Esophagus muscularis mucosa (tissue), 4 donors: ENCODE results near the gene HAPLN1. TPM values are rescaled to one million over a fixed set of nuclear protein-coding genes. Genes with fewer than 3 reads are reported as not detected.

Experiments
- DNase-seq: peaks from one replicate; pipeline ENCODE4 v3.0.0-alpha.2; 2017; ENCODE audit errors: extremely low spot score
- H3K27ac ChIP-seq, 4 donors: fragments of 200-600 bp; sonication (generic); replicated peaks in 1 of 4; 1 replicate in 3 of 4; 2 replicates in 1 of 4; pipeline ENCODE4 v1.5.1; 2016 to 2019; ENCODE audit warnings: mild to moderate bottlenecking in 1 of 4
- H3K27me3 ChIP-seq, 4 donors: fragments of 200-600 bp; sonication (generic); one replicate each; pipeline versions ENCODE4 v1.5.1 to v1.6.0; 2016 to 2019
- H3K36me3 ChIP-seq, 4 donors: fragments of 200-600 bp; sonication (generic); one replicate each; pipeline ENCODE4 v1.5.1; 2016 to 2019
- H3K4me1 ChIP-seq, 4 donors: fragments of 200-600 bp; sonication (generic); one replicate each; pipeline ENCODE4 v1.5.1; 2016 to 2019
- H3K4me3 ChIP-seq, 4 donors: fragments of 200-600 bp; sonication (generic); 1 replicate in 2 of 4; 2 replicates in 2 of 4; pipeline ENCODE4 v1.5.1; 2016 to 2019; ENCODE audit warnings: mild to moderate bottlenecking in 4 of 4, moderate library complexity in 1 of 4
- H3K9me3 ChIP-seq, 4 donors: fragments of 200-600 bp; sonication (generic); 1 replicate in 3 of 4; 2 replicates in 1 of 4; pipeline ENCODE4 v1.5.1; 2016 to 2019
- CTCF ChIP-seq, 3 experiments: fragments of 200-600 bp in 2 of 3; fragments of 450-650 bp in 1 of 3; sonication (generic) in 2 of 3; IDR thresholded peaks; one replicate each; pipeline ENCODE4 v1.5.1; 2017 to 2019; ENCODE audit warnings: antibody characterized with exemption in 3 of 3, mild to moderate bottlenecking in 2 of 3, moderate library complexity in 1 of 3
- EP300 ChIP-seq: sonication (generic); formaldehyde crosslinking; IDR thresholded peaks from one replicate; pipeline ENCODE4 v1.6.1; 2017; ENCODE audit warnings: antibody characterized with exemption
- POLR2A ChIP-seq: fragments of 450-650 bp; IDR thresholded peaks from one replicate; pipeline ENCODE4 v1.6.1; 2017; ENCODE audit warnings: antibody characterized with exemption, moderate library complexity, mild to moderate bottlenecking, low read depth
- POLR2AphosphoS5 ChIP-seq, 2 donors: sonication (generic); formaldehyde crosslinking; IDR thresholded peaks; one replicate each; pipeline ENCODE4 v1.6.1; 2017; ENCODE audit warnings: antibody characterized with exemption in 2 of 2
- WGBS: methylation state at CpG from one replicate; pipeline ENCODE4 v1.1.5; 2018; 5-methylcytosine and 5-hydroxymethylcytosine counted together
- intact Hi-C: fragments of 100-400 bp; cut with DNase I; formaldehyde crosslinking; loops from one replicate; pipeline ENCODE4 v1.15.1; 2023
- total RNA-seq, 4 donors: library from RNA; depleted of rRNA; stranded (reverse); fragments of >200 nt; gene quantifications; one replicate each; pipeline versions ENCODE4 v1.1.0 to v1.2.1, GENCODE V29; 2016

The HAPLN1 gene
- total RNA-seq, 4 donors from 2014 or later: 0.34 to 2.0 (median 0.40) TPM

- intact Hi-C loops: no loop called here
- no peak overlapping the region for H3K27ac ChIP-seq
- no peak for DNase-seq
- peaks cover 0 to 4% (median 0%) of the 10 kb centered on the region in 4 donors for H3K27me3 ChIP-seq
- TF ChIP-seq CTCF (IDR thresholded peaks at IDR 0.05) (no peak), EP300 (no peak), POLR2AphosphoS5 (IDR thresholded peaks at IDR 0.05) (no peak), POLR2A (no peak)
- H3K4me3 ChIP-seq: no peak overlapping the region
- no peaks in the 10 kb centered on the region for H3K9me3 ChIP-seq
- no peaks in the 10 kb centered on the region for H3K4me1 ChIP-seq
- WGBS: 70% methylated on average over 1 of the region's 1 CpG
- H3K36me3 ChIP-seq: no peaks in the 10 kb centered on the region
These were observed 5.8 kb downstream of the HAPLN1 start for GRCh38 chr5:83714810-83715209.

GRCh38 chr5:83711982-83712601 lies 8.6 kb downstream of the HAPLN1 start:
- H3K27me3 ChIP-seq: peaks cover 0 to 4% (median 0%) of the 10 kb centered on the region in 4 donors
- 57% methylated on average over 2 of the region's 2 CpGs for WGBS
- intact Hi-C loops: no loop called here
- DNase-seq: no peak
- TF ChIP-seq CTCF (IDR thresholded peaks at IDR 0.05) (peak; percentile 57 to 79 (median 71)), EP300 (no peak), POLR2A (no peak), POLR2AphosphoS5 (IDR thresholded peaks at IDR 0.05) (no peak)
- H3K4me1 ChIP-seq: no peaks in the 10 kb centered on the region
- H3K9me3 ChIP-seq: no peaks in the 10 kb centered on the region
- H3K27ac ChIP-seq: no peak overlapping the region
- no peak overlapping the region for H3K4me3 ChIP-seq
- no peaks in the 10 kb centered on the region for H3K36me3 ChIP-seq

GRCh38 chr5:83709973-83710372 lies 10.7 kb downstream of the HAPLN1 start:
- 65% methylated on average over 4 of the region's 4 CpGs for WGBS
- Histone ChIP-seq H3K4me3 (no peak overlapping the region), H3K27me3 (peaks cover 0 to 4% (median 0%) of the 10 kb centered on the region in 4 donors), H3K9me3 (peaks cover 0 to 2% (median under 1%) of the 10 kb centered on the region in 4 donors), H3K4me1 (no peaks in the 10 kb centered on the region), H3K36me3 (no peaks in the 10 kb centered on the region), H3K27ac (no peak overlapping the region)
- DNase-seq: no peak
- intact Hi-C loops: no loop called here
- TF ChIP-seq POLR2AphosphoS5 (IDR thresholded peaks at IDR 0.05): no peak
- no peak for TF ChIP-seq CTCF (IDR thresholded peaks at IDR 0.05)
- TF ChIP-seq EP300: no peak
- no peak for TF ChIP-seq POLR2A

- Histone ChIP-seq H3K4me1 (no peaks in the 10 kb centered on the region), H3K9me3 (peaks cover 0 to 3% (median 2%) of the 10 kb centered on the region in 4 donors), H3K27ac (no peak overlapping the region), H3K36me3 (no peaks in the 10 kb centered on the region), H3K27me3 (peaks cover 0 to 4% (median 0%) of the 10 kb centered on the region in 4 donors), H3K4me3 (no peak overlapping the region)
- TF ChIP-seq CTCF (IDR thresholded peaks at IDR 0.05): no peak
- TF ChIP-seq POLR2A: no peak
- no peak for TF ChIP-seq EP300
- TF ChIP-seq POLR2AphosphoS5 (IDR thresholded peaks at IDR 0.05): no peak
- DNase-seq: no peak
- intact Hi-C loops: no loop called here
- WGBS: 76% methylated on average over 1 of the region's 1 CpG
These were observed 12.5 kb downstream of the HAPLN1 start for GRCh38 chr5:83708170-83708569.

- no peaks in the 10 kb centered on the region for H3K4me1 ChIP-seq
- peaks cover 0 to 3% (median 2%) of the 10 kb centered on the region in 4 donors for H3K9me3 ChIP-seq
- TF ChIP-seq POLR2A: no peak
- no peak for TF ChIP-seq POLR2AphosphoS5 (IDR thresholded peaks at IDR 0.05)
- no peak for TF ChIP-seq EP300
- TF ChIP-seq CTCF (IDR thresholded peaks at IDR 0.05): no peak
- H3K36me3 ChIP-seq: no peaks in the 10 kb centered on the region
- no peak overlapping the region for H3K27ac ChIP-seq
- H3K27me3 ChIP-seq: no peaks in the 10 kb centered on the region
- intact Hi-C loops: no loop called here
- DNase-seq: no peak
- WGBS: 89% methylated on average over 2 of the region's 2 CpGs
- no peak overlapping the region for H3K4me3 ChIP-seq
These were observed 17.6 kb downstream of the HAPLN1 start for GRCh38 chr5:83703059-83703458.
